ENCODE results near the gene CRCP.
"Not testable (repeated sequence)": the region's sequence is repeated elsewhere in the genome, so short reads cannot be mapped to it uniquely, and the experiment has no call there.

The CRCP gene

GRCh38 chr7:66123175-66123528, 8.5 kb downstream of the CRCP start:
- Histone ChIP-seq H3K9me3 (ENCODE audit: low read length) (peaks cover 2% of the 10 kb centered on the region), H3K36me3 (ENCODE audit: insufficient read depth, low read length) (peaks cover 3% of the 10 kb centered on the region), H2AFZ (ENCODE audit: low read depth, low read length) (no peak overlapping the region), H3K27me3 (ENCODE audit: insufficient read depth, low read length) (no peaks in the 10 kb centered on the region), H3K4me3 (ENCODE audit: low read length) (no peak overlapping the region), H3K4me1 (ENCODE audit: insufficient read depth, low read length) (peaks cover 8% of the 10 kb centered on the region)

GRCh38 chr7:66124569-66124861, 9.9 kb downstream of the CRCP start:
- not testable (repeated sequence) for H3K4me3 ChIP-seq (ENCODE audit: low read length); H3K36me3 ChIP-seq (ENCODE audit: insufficient read depth, low read length); H3K27me3 ChIP-seq (ENCODE audit: insufficient read depth, low read length); H2AFZ ChIP-seq (ENCODE audit: low read depth, low read length); H3K4me1 ChIP-seq (ENCODE audit: insufficient read depth, low read length); H3K9me3 ChIP-seq (ENCODE audit: low read length)

- H3K36me3 ChIP-seq (ENCODE audit: insufficient read depth, low read length): peaks cover 3% of the 10 kb centered on the region
- H3K27me3 ChIP-seq (ENCODE audit: insufficient read depth, low read length): no peaks in the 10 kb centered on the region
- H3K4me3 ChIP-seq (ENCODE audit: low read length): no peak overlapping the region
- peaks cover 2% of the 10 kb centered on the region for H3K9me3 ChIP-seq (ENCODE audit: low read length)
- H3K4me1 ChIP-seq (ENCODE audit: insufficient read depth, low read length): no peaks in the 10 kb centered on the region
- no peak overlapping the region for H2AFZ ChIP-seq (ENCODE audit: low read depth, low read length)
Observed at GRCh38 chr7:66125052-66125694, 10.5 kb downstream of the CRCP start.

- not testable (repeated sequence) for H2AFZ ChIP-seq (ENCODE audit: low read depth, low read length); H3K36me3 ChIP-seq (ENCODE audit: insufficient read depth, low read length); H3K27me3 ChIP-seq (ENCODE audit: insufficient read depth, low read length); H3K4me1 ChIP-seq (ENCODE audit: insufficient read depth, low read length); H3K9me3 ChIP-seq (ENCODE audit: low read length); H3K4me3 ChIP-seq (ENCODE audit: low read length)
Observed at GRCh38 chr7:66125781-66126352, 11.2 kb downstream of the CRCP start.

GRCh38 chr7:66127172-66127571, 12.5 kb downstream of the CRCP start:
- H3K9me3 ChIP-seq (ENCODE audit: low read length); H2AFZ ChIP-seq (ENCODE audit: low read depth, low read length); H3K4me3 ChIP-seq (ENCODE audit: low read length); H3K27me3 ChIP-seq (ENCODE audit: insufficient read depth, low read length); H3K4me1 ChIP-seq (ENCODE audit: insufficient read depth, low read length): not testable (repeated sequence)
- H3K36me3 ChIP-seq (ENCODE audit: insufficient read depth, low read length): peaks cover 14% of the 10 kb centered on the region

GRCh38 chr7:66138994-66139752, 24.5 kb downstream of the CRCP start:
- Histone ChIP-seq H3K4me3 (ENCODE audit: low read length) (no peak overlapping the region), H3K36me3 (ENCODE audit: insufficient read depth, low read length) (peaks cover 62% of the 10 kb centered on the region), H3K4me1 (ENCODE audit: insufficient read depth, low read length) (no peaks in the 10 kb centered on the region), H3K27me3 (ENCODE audit: insufficient read depth, low read length) (no peaks in the 10 kb centered on the region), H3K9me3 (ENCODE audit: low read length) (no peaks in the 10 kb centered on the region), H2AFZ (ENCODE audit: low read depth, low read length) (no peak overlapping the region)

GRCh38 chr7:66140924-66141323, 26.3 kb downstream of the CRCP start:
- Histone ChIP-seq H3K9me3 (ENCODE audit: low read length) (no peaks in the 10 kb centered on the region), H3K27me3 (ENCODE audit: insufficient read depth, low read length) (no peaks in the 10 kb centered on the region), H3K4me1 (ENCODE audit: insufficient read depth, low read length) (no peaks in the 10 kb centered on the region), H3K36me3 (ENCODE audit: insufficient read depth, low read length) (peaks cover 63% of the 10 kb centered on the region), H2AFZ (ENCODE audit: low read depth, low read length) (no peak overlapping the region), H3K4me3 (ENCODE audit: low read length) (no peak overlapping the region)

GRCh38 chr7:66142334-66142733, 27.7 kb downstream of the CRCP start:
- H2AFZ ChIP-seq (ENCODE audit: low read depth, low read length): no peak overlapping the region
- H3K9me3 ChIP-seq (ENCODE audit: low read length): no peaks in the 10 kb centered on the region
- H3K4me3 ChIP-seq (ENCODE audit: low read length): no peak overlapping the region
- peaks cover 62% of the 10 kb centered on the region for H3K36me3 ChIP-seq (ENCODE audit: insufficient read depth, low read length)
- H3K4me1 ChIP-seq (ENCODE audit: insufficient read depth, low read length): no peaks in the 10 kb centered on the region
- no peaks in the 10 kb centered on the region for H3K27me3 ChIP-seq (ENCODE audit: insufficient read depth, low read length)

GRCh38 chr7:66142996-66143395, 28.3 kb downstream of the CRCP start:
- H3K9me3 ChIP-seq (ENCODE audit: low read length): no peaks in the 10 kb centered on the region
- no peak overlapping the region for H2AFZ ChIP-seq (ENCODE audit: low read depth, low read length)
- peaks cover 59% of the 10 kb centered on the region for H3K36me3 ChIP-seq (ENCODE audit: insufficient read depth, low read length)
- no peaks in the 10 kb centered on the region for H3K27me3 ChIP-seq (ENCODE audit: insufficient read depth, low read length)
- H3K4me1 ChIP-seq (ENCODE audit: insufficient read depth, low read length): no peaks in the 10 kb centered on the region
- no peak overlapping the region for H3K4me3 ChIP-seq (ENCODE audit: low read length)

- Histone ChIP-seq H2AFZ (ENCODE audit: low read depth, low read length) (no peak overlapping the region), H3K4me1 (ENCODE audit: insufficient read depth, low read length) (no peaks in the 10 kb centered on the region), H3K4me3 (ENCODE audit: low read length) (no peak overlapping the region), H3K36me3 (ENCODE audit: insufficient read depth, low read length) (peaks cover 62% of the 10 kb centered on the region), H3K9me3 (ENCODE audit: low read length) (no peaks in the 10 kb centered on the region), H3K27me3 (ENCODE audit: insufficient read depth, low read length) (no peaks in the 10 kb centered on the region)
Observed at GRCh38 chr7:66143876-66144332, 29.3 kb downstream of the CRCP start.

- Histone ChIP-seq H3K9me3 (ENCODE audit: low read length) (no peaks in the 10 kb centered on the region), H3K36me3 (ENCODE audit: insufficient read depth, low read length) (peaks cover 58% of the 10 kb centered on the region), H3K4me1 (ENCODE audit: insufficient read depth, low read length) (no peaks in the 10 kb centered on the region), H3K4me3 (ENCODE audit: low read length) (no peak overlapping the region), H2AFZ (ENCODE audit: low read depth, low read length) (no peak overlapping the region), H3K27me3 (ENCODE audit: insufficient read depth, low read length) (no peaks in the 10 kb centered on the region)
Observed at GRCh38 chr7:66145400-66146104, 30.9 kb downstream of the CRCP start.

GRCh38 chr7:66146701-66147100, 32.1 kb downstream of the CRCP start:
- Histone ChIP-seq H3K36me3 (ENCODE audit: insufficient read depth, low read length) (peaks cover 59% of the 10 kb centered on the region), H3K4me3 (ENCODE audit: low read length) (no peak overlapping the region), H2AFZ (ENCODE audit: low read depth, low read length) (no peak overlapping the region), H3K27me3 (ENCODE audit: insufficient read depth, low read length) (no peaks in the 10 kb centered on the region), H3K4me1 (ENCODE audit: insufficient read depth, low read length) (no peaks in the 10 kb centered on the region), H3K9me3 (ENCODE audit: low read length) (no peaks in the 10 kb centered on the region)

GRCh38 chr7:66147657-66148056, 33.0 kb downstream of the CRCP start:
- H3K4me3 ChIP-seq (ENCODE audit: low read length); H3K27me3 ChIP-seq (ENCODE audit: insufficient read depth, low read length); H3K9me3 ChIP-seq (ENCODE audit: low read length); H3K4me1 ChIP-seq (ENCODE audit: insufficient read depth, low read length); H2AFZ ChIP-seq (ENCODE audit: low read depth, low read length): not testable (repeated sequence)
- H3K36me3 ChIP-seq (ENCODE audit: insufficient read depth, low read length): peaks cover 58% of the 10 kb centered on the region
